HL-60 (cell line): ENCODE results near the gene CUL1.

Experiments used
- DNase-seq, 2 experiments: peaks; one replicate each; pipeline ENCODE4 v3.0.0-alpha.2; 2010 to 2020; ENCODE audit warnings: low read depth in 1 of 2, low spot score in 1 of 2
- H3K27ac ChIP-seq: fragments of 250-450 bp; sonication (Bioruptor Pico); replicated peaks from 2 replicates; pipeline ENCODE4 v1.5.1; 2020; ENCODE audit warnings: mild to moderate bottlenecking, moderate library complexity
- H3K27me3 ChIP-seq: fragments of 250-450 bp; sonication (Bioruptor Pico); 2 replicates; pipeline ENCODE4 v1.5.1; 2021; ENCODE audit warnings: mild to moderate bottlenecking, moderate library complexity; ENCODE audit not compliant: insufficient read depth, poor library complexity, severe bottlenecking
- H3K4me3 ChIP-seq: replicated peaks from 2 replicates; pipeline ENCODE4 v1.5.1; 2011; ENCODE audit warnings: mild to moderate bottlenecking, control low read depth, low read length; ENCODE audit not compliant: insufficient read depth
- CTCF ChIP-seq: IDR thresholded peaks from one replicate; pipeline ENCODE4 v1.5.1; 2011; ENCODE audit warnings: low read length, control low read depth, inconsistent platforms; ENCODE audit not compliant: insufficient read depth
- GABPA ChIP-seq: IDR thresholded peaks from 2 replicates; pipeline ENCODE4 v1.6.1; 2012; ENCODE audit warnings: low read depth
- POLR2AphosphoS5 ChIP-seq: IDR thresholded peaks from 2 replicates; pipeline ENCODE4 v1.6.1; 2012; ENCODE audit warnings: low read depth
- REST ChIP-seq: IDR thresholded peaks from 2 replicates; pipeline ENCODE4 v1.6.1; 2012; ENCODE audit warnings: low read depth; ENCODE audit not compliant: insufficient replicate concordance
- SPI1 ChIP-seq: IDR thresholded peaks from 2 replicates; pipeline ENCODE4 v1.6.1; 2012; ENCODE audit warnings: low read depth, mild to moderate bottlenecking, borderline replicate concordance

Gene CUL1

GRCh38 chr7:148850564-148850963 lies 151.9 kb downstream of the CUL1 start:
- H3K27ac ChIP-seq: no peak overlapping the region
- TF ChIP-seq SPI1 (no peak), POLR2AphosphoS5 (no peak), CTCF (no peak), REST (no peak), GABPA (no peak)
- H3K27me3 ChIP-seq: no peaks in the 10 kb centered on the region
- no peak for DNase-seq
- H3K4me3 ChIP-seq: no peak overlapping the region
